RWPE1 (cell line): ENCODE data around the gene GLT1D1.
"Not testable (repeated sequence)": the region's sequence is repeated elsewhere in the genome, so short reads cannot be mapped to it uniquely, and the experiment has no call there.

Experiments
- CTCF ChIA-PET: fragments of 350-600 bp; sonication (Branson Sonifier 250); formaldehyde crosslinking; extraction: SDS; loops from one replicate; lab custom pipeline; 2021; lab: Yijun Ruan, JAX
- POLR2A ChIA-PET: fragments of 400-600 bp; formaldehyde crosslinking; extraction: SDS; loops from one replicate; lab custom pipeline; 2020; ENCODE audit warnings: antibody characterized with exemption; ENCODE audit not compliant: low non-redundant PET; lab: Yijun Ruan, JAX
- DNase-seq: peaks from one replicate; pipeline ENCODE4 v3.0.0; 2012; ENCODE audit warnings: low spot score
- H3K27ac ChIP-seq: fragments of 450-650 bp; 2 replicates; pipeline ENCODE4 v1.5.1; 2017
- CTCF ChIP-seq: fragments of 450-650 bp; conservative IDR thresholded peaks from 2 replicates; pipeline ENCODE4 v1.5.1; 2017; ENCODE audit warnings: low read depth, mild to moderate bottlenecking

GLT1D1 gene

GRCh38 chr12:128852885-128853599 is at the start of gene GLT1D1:
GLT1D1 (plus strand) TSS chr12:128853478; CDS start chr12:128853582, 104 bp downstream.
- no peak for TF ChIP-seq CTCF
- ChIA-PET CTCF (no interaction called here), POLR2A (no interaction called here)
- no peak within 1 kb of the TSS for H3K27ac ChIP-seq
- DNase-seq, result no peak

DNA sequence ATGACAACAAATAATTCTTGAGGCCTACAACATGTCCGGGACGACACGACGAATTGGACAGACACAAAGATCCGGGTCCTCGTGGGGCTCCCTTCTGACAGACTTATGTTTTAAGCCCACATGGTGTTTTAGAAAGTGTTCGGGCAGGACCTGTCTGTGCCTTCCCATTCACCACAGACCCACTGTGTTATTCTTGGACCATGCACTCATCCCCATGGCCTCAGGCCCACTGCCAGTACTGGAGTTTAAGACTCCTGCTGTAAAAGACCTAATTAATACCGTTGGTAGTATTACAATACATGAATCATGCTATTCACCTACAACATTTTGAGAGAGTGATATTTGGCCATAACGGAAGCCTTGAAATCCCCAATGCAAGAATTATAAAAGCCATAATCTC is 49.5 kb upstream of the GLT1D1 start:
- CTCF ChIA-PET, result interaction anchor here (0.6 kb wide), 1 partner anchor 35 kb away, joined by 3 read pairs; no protein-coding TSS in a partner anchor

GRCh38 chr12:128804762-128805161 is 48.5 kb upstream of the GLT1D1 start:
- no peak for TF ChIP-seq CTCF
- no peak overlapping the region for H3K27ac ChIP-seq
- CTCF ChIA-PET, result no interaction called here
- POLR2A ChIA-PET, result interaction anchor here (0.9 kb wide), 1 partner anchor 19 kb away, joined by 4 read pairs; the partner anchor contains the start of gene SLC15A4
- DNase-seq, result no peak

More for the DNA sequence above, 49.5 kb upstream of the GLT1D1 start:
- TF ChIP-seq CTCF, result no peak
- H3K27ac ChIP-seq, result no peak overlapping the region
- POLR2A ChIA-PET, result no interaction called here
- DNase-seq, result no peak

- POLR2A ChIA-PET, result interaction anchor here (0.6 to 0.9 kb wide), 2 partner anchors 19 kb away, joined by 4 read pairs; partner anchors contain the start of gene SLC15A4
- DNase-seq, CTCF ChIA-PET, H3K27ac ChIP-seq: not testable (repeated sequence)
These were observed 47.9 kb upstream of the GLT1D1 start for GRCh38 chr12:128805406-128805805.

GRCh38 chr12:128806573-128806972 is 46.7 kb upstream of the GLT1D1 start:
- DNase-seq, result no peak

GRCh38 chr12:128807161-128807724 is 46.0 kb upstream of the GLT1D1 start:
- DNase-seq, result no peak
- CTCF ChIA-PET, result no interaction called here
- POLR2A ChIA-PET, result interaction anchor here (0.6 kb wide), 1 partner anchor 11 kb away, joined by 3 read pairs; no protein-coding TSS in a partner anchor
- H3K27ac ChIP-seq, result no peak overlapping the region
- no peak for TF ChIP-seq CTCF

More at GRCh38 chr12:128806573-128806972, 46.7 kb upstream of the GLT1D1 start:
- H3K27ac ChIP-seq, result no peak overlapping the region
- POLR2A ChIA-PET, result no interaction called here
- TF ChIP-seq CTCF, result no peak
- CTCF ChIA-PET, result interaction anchor here (0.6 kb wide), 1 partner anchor 1451 kb away, joined by 4 read pairs; no protein-coding TSS in a partner anchor
